Stomach (tissue), 9 donors: ENCODE data around the gene USP28. TPM values are rescaled to one million over a fixed set of nuclear protein-coding genes. Genes with fewer than 3 reads are reported as not detected.

Experiments
- DNase-seq, 2 donors: peaks; one replicate each; pipeline versions ENCODE4 v3.0.0 to v3.0.0-alpha.2; 2013 to 2019
- H3K27ac ChIP-seq, 5 donors: fragments of 200-600 bp in 4 of 5; sonication (generic) in 4 of 5; one replicate each; pipeline ENCODE4 v1.5.1; 2013 to 2019; ENCODE audit warnings: mild to moderate bottlenecking in 1 of 5, moderate library complexity in 1 of 5
- H3K27me3 ChIP-seq, 3 donors: fragments of 200-600 bp; sonication (generic); one replicate each; pipeline ENCODE4 v1.5.1; 2017 to 2019; ENCODE audit warnings: mixed run types in 1 of 3
- H3K36me3 ChIP-seq, 4 donors: fragments of 200-600 bp; sonication (generic); 1 replicate in 3 of 4; 2 replicates in 1 of 4; pipeline ENCODE4 v1.5.1; 2016 to 2019
- H3K4me1 ChIP-seq, 4 donors: fragments of 200-600 bp; sonication (generic); one replicate each; pipeline ENCODE4 v1.5.1; 2016 to 2019
- H3K4me3 ChIP-seq, 4 donors: fragments of 200-600 bp; sonication (generic) in 3 of 4; one replicate each; pipeline ENCODE4 v1.5.1; 2016 to 2019; ENCODE audit warnings: mild to moderate bottlenecking in 1 of 4
- H3K9me3 ChIP-seq, 4 donors: fragments of 200-600 bp; sonication (generic); one replicate each; pipeline ENCODE4 v1.5.1; 2016 to 2019
- EP300 ChIP-seq: sonication (generic); formaldehyde crosslinking; IDR thresholded peaks from one replicate; pipeline ENCODE4 v1.6.1; 2017; ENCODE audit warnings: antibody characterized with exemption
- POLR2A ChIP-seq, 4 donors: fragments of 450-650 bp; IDR thresholded peaks; one replicate each; pipeline ENCODE4 v1.6.1; 2016; ENCODE audit warnings: antibody characterized with exemption in 4 of 4, control low read depth in 2 of 4, mild to moderate bottlenecking in 1 of 4, moderate library complexity in 1 of 4
- POLR2AphosphoS5 ChIP-seq, 3 donors: sonication (generic); formaldehyde crosslinking; IDR thresholded peaks; one replicate each; pipeline ENCODE4 v1.6.1; 2016; ENCODE audit warnings: antibody characterized with exemption in 3 of 3
- WGBS, 5 donors: extraction: QIAGEN DNeasy Blood & Tissue Kit in 3 of 5; methylation state at CpG; one replicate each; pipeline versions ENCODE4 v1.1.5 to v1.1.7; 2013 to 2018; 5-methylcytosine and 5-hydroxymethylcytosine counted together
- intact Hi-C: fragments of 100-400 bp; cut with DNase I; formaldehyde crosslinking; loops from one replicate; pipeline ENCODE4 v1.15.1; 2023; ENCODE audit warnings: low total_unique reads
- polyA plus RNA-seq, 3 donors: library from polyadenylated mRNA; stranded (reverse); fragments of 200-250 nt; gene quantifications; one replicate each; pipeline ENCODE4 v1.2.3, GENCODE V29; 2013
- total RNA-seq, 5 donors: library from RNA; depleted of rRNA; stranded (reverse); fragments of >200 nt; gene quantifications; one replicate each; pipeline versions ENCODE4 v1.1.0 to v1.2.3, GENCODE V29; 2014 to 2016
- TF ChIP-seq, protein P1 (sequence below), 7 experiments: fragments of 450-650 bp in 4 of 7; fragments of 200-600 bp in 3 of 7; sonication (generic) in 3 of 7; IDR thresholded peaks; one replicate each; pipeline ENCODE4 v1.5.1; 2016 to 2019; ENCODE audit warnings: antibody characterized with exemption in 7 of 7, control low read depth in 2 of 7, mild to moderate bottlenecking in 1 of 7
- donor health status: healthy with polysubstance abuse.
- donor health status: Bipolar disorder and iron deficiency.
- donor health status: healthy.

USP28 gene
- total and polyA plus RNA-seq, 8 donors, result 0.87 to 23.9 (median 8.0) TPM

GRCh38 chr11:113835306-113835705 is 40.1 kb downstream of the USP28 start:
- Histone ChIP-seq H3K27me3 (no peaks in the 10 kb centered on the region), H3K36me3 (peaks cover 10 to 94% (median 91%) of the 10 kb centered on the region in 4 donors), H3K9me3 (no peaks in the 10 kb centered on the region), H3K27ac (no peak overlapping the region), H3K4me3 (no peak overlapping the region), H3K4me1 (no peaks in the 10 kb centered on the region)
- TF ChIP-seq POLR2AphosphoS5 (IDR thresholded peaks at IDR 0.05), result no peak
- TF ChIP-seq POLR2A (IDR thresholded peaks at IDR 0.05), result no peak
- TF ChIP-seq, protein P1, sequence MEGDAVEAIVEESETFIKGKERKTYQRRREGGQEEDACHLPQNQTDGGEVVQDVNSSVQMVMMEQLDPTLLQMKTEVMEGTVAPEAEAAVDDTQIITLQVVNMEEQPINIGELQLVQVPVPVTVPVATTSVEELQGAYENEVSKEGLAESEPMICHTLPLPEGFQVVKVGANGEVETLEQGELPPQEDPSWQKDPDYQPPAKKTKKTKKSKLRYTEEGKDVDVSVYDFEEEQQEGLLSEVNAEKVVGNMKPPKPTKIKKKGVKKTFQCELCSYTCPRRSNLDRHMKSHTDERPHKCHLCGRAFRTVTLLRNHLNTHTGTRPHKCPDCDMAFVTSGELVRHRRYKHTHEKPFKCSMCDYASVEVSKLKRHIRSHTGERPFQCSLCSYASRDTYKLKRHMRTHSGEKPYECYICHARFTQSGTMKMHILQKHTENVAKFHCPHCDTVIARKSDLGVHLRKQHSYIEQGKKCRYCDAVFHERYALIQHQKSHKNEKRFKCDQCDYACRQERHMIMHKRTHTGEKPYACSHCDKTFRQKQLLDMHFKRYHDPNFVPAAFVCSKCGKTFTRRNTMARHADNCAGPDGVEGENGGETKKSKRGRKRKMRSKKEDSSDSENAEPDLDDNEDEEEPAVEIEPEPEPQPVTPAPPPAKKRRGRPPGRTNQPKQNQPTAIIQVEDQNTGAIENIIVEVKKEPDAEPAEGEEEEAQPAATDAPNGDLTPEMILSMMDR (IDR thresholded peaks at IDR 0.05), result no peak
- TF ChIP-seq EP300, result no peak
- intact Hi-C loops, result no loop called here
- no peak for DNase-seq
- WGBS, 5 donors, result 88 to 96% (median 91%) methylated on average over 4 of the region's 4 CpGs

DNA sequence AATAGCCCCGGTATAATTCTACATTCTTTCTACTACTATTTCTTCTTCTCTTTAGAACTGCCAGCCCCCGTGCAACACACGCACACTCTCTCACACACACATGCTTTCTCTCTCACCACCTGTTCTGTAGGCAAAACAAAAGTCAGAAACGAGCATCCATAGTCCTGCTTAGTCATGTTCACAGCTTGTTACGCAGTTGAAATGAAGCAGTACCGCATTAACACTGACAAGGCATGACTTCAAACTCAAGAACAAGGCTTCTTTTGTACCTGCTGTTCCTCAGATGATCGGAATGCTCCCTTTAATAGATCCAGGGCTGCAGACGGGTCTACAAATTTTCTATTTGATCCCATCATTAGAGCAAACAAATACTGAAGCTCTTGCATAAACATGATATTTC is 42.2 kb downstream of the USP28 start:
- DNase-seq, result no peak
- TF ChIP-seq POLR2AphosphoS5 (IDR thresholded peaks at IDR 0.05) (no peak), EP300 (no peak), POLR2A (IDR thresholded peaks at IDR 0.05) (no peak)
- TF ChIP-seq, protein P1 (IDR thresholded peaks at IDR 0.05), result no peak
- Histone ChIP-seq H3K36me3 (peaks cover 0 to 93% (median 89%) of the 10 kb centered on the region in 4 donors), H3K4me3 (no peak overlapping the region), H3K9me3 (no peaks in the 10 kb centered on the region), H3K27ac (no peak overlapping the region), H3K4me1 (no peaks in the 10 kb centered on the region), H3K27me3 (no peaks in the 10 kb centered on the region)
- intact Hi-C loops, result no loop called here
- WGBS, 5 donors, result 85 to 91% (median 90%) methylated on average over 8 of the region's 8 CpGs

DNA sequence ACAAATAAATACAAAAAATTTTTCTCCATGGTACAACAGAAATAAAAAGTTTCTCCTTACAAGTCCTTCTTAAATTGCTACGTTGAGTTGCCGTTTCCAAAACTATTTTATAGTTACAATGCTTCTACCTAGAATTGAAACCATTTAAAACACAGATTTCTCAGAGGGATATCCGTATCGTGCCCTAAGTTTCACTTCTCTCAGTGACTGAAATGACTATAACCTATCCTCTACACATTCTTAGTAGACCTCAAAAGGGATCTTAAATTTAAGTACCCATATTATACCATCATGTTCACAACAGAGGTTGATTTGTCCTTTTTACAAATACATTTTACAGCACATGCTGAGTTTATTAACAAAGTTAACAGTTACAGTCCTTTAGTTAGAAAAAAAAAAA is 44.1 kb downstream of the USP28 start:
- no peaks in the 10 kb centered on the region for H3K27me3 ChIP-seq
- peaks cover 0 to 93% (median 88%) of the 10 kb centered on the region in 4 donors for H3K36me3 ChIP-seq
- 89 to 90% (median 90%) methylated on average over 4 of the region's 4 CpGs for whole genome bisulfite sequencing, 5 donors
- DNase-seq, result no peak
- intact Hi-C loops, result no loop called here
- no peak for TF ChIP-seq EP300
- TF ChIP-seq POLR2AphosphoS5 (IDR thresholded peaks at IDR 0.05), result no peak
- TF ChIP-seq POLR2A (IDR thresholded peaks at IDR 0.05), result no peak
- TF ChIP-seq, protein P1 (IDR thresholded peaks at IDR 0.05), result no peak
- H3K9me3 ChIP-seq, result no peaks in the 10 kb centered on the region
- H3K27ac ChIP-seq, result no peak overlapping the region
- no peaks in the 10 kb centered on the region for H3K4me1 ChIP-seq
- no peak overlapping the region for H3K4me3 ChIP-seq

DNA sequence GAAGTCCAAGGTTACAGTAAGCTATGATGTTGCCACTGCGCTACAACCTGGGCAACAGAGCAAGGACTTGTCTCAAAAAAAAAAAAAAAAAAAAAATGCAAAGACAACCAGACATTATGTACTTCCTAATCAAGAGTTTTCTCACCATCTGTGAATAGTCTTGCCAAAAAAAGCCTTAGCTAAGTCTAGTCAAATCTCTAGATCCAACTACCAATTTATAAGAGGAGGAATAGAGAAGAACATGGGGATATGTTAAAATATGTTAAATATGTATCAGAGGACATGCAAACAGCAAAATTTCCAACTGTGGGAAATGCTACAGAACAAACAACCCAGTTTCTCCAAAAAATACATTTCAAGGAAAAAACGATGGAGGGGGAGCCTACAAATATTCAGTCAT is 45.6 kb downstream of the USP28 start:
- 86 to 95% (median 92%) methylated on average over 2 of the region's 2 CpGs for WGBS, 5 donors
- Histone ChIP-seq H3K9me3 (no peaks in the 10 kb centered on the region), H3K4me3 (no peak overlapping the region), H3K4me1 (no peaks in the 10 kb centered on the region), H3K36me3 (peaks cover 0 to 95% (median 88%) of the 10 kb centered on the region in 4 donors), H3K27me3 (no peaks in the 10 kb centered on the region), H3K27ac (no peak overlapping the region)
- intact Hi-C loops, result no loop called here
- DNase-seq, result no peak
- TF ChIP-seq POLR2AphosphoS5 (IDR thresholded peaks at IDR 0.05), result no peak
- no peak for TF ChIP-seq EP300
- TF ChIP-seq, protein P1 (IDR thresholded peaks at IDR 0.05), result no peak
- TF ChIP-seq POLR2A (IDR thresholded peaks at IDR 0.05), result no peak
